ENCODE results near the gene TMEM114. TPM values are rescaled to one million over a fixed set of nuclear protein-coding genes. Genes with fewer than 3 reads are reported as not detected.

TMEM114 gene
- total and polyA plus RNA-seq, 4 experiments from 2014 or later: not detected

- Histone ChIP-seq H3K9me3 (ENCODE audit: control insufficient read depth in 1 of 2, low read length in 2 of 2) (no peaks in the 10 kb centered on the region), H3K36me3 (ENCODE audit: insufficient read depth, low read length) (no peaks in the 10 kb centered on the region), H3K27me3 (ENCODE audit: insufficient read depth, low read length) (no peaks in the 10 kb centered on the region), H3K4me1 (ENCODE audit: insufficient read depth, low read length) (no peaks in the 10 kb centered on the region), H3K4me3 (ENCODE audit: low read length in 2 of 2) (no peak overlapping the region), H3K27ac (ENCODE audit: low read depth, low read length) (no peak overlapping the region)
- Mint-ChIP-seq H3K9me3 (no peaks in the 10 kb centered on the region), H3K27ac (no peak overlapping the region), H3K4me1 (no peaks in the 10 kb centered on the region), H3K27me3 (peaks cover 1% of the 10 kb centered on the region in 2 donors), H3K36me3 (no peaks in the 10 kb centered on the region), H3K4me3 (no peak overlapping the region)
- POLR2A ChIA-PET (ENCODE audit: partially characterized antibody): no interaction called here
- DNase-seq: no peak
- intact Hi-C loops (cut with micrococcal nuclease): loop anchor here (10.0 kb wide), 1 partner anchor 1693 kb away; no protein-coding TSS in a partner anchor
- CTCF ChIA-PET (ENCODE audit: partially characterized antibody): no interaction called here
These were observed 28.8 kb downstream of the TMEM114 start for GRCh38 chr16:8561496-8561895.

- peaks cover 3% of the 10 kb centered on the region for H3K27me3 ChIP-seq (ENCODE audit: insufficient read depth, low read length)
- no peaks in the 10 kb centered on the region for H3K36me3 Mint-ChIP-seq
- no peaks in the 10 kb centered on the region for H3K9me3 ChIP-seq (ENCODE audit: control insufficient read depth in 1 of 2, low read length in 2 of 2)
- H3K27ac ChIP-seq (ENCODE audit: low read depth, low read length): no peak overlapping the region
- H3K27ac Mint-ChIP-seq: no peak overlapping the region
- POLR2A ChIA-PET (ENCODE audit: partially characterized antibody): no interaction called here
- DNase-seq: no peak
- intact Hi-C loops (cut with micrococcal nuclease): no loop called here
- no peak overlapping the region for H3K4me3 Mint-ChIP-seq
- no peaks in the 10 kb centered on the region for H3K9me3 Mint-ChIP-seq
- CTCF ChIA-PET (ENCODE audit: partially characterized antibody): interaction anchor here (1.5 kb wide), 1 partner anchor 12 kb away, joined by 5 read pairs; no protein-coding TSS in a partner anchor
- H3K4me3 ChIP-seq (ENCODE audit: low read length in 2 of 2): no peak overlapping the region
- H3K36me3 ChIP-seq (ENCODE audit: insufficient read depth, low read length): no peaks in the 10 kb centered on the region
- no peaks in the 10 kb centered on the region for H3K4me1 Mint-ChIP-seq
- no peaks in the 10 kb centered on the region for H3K4me1 ChIP-seq (ENCODE audit: insufficient read depth, low read length)
- peaks cover 15 to 22% of the 10 kb centered on the region in 2 donors for H3K27me3 Mint-ChIP-seq
These were observed 34.9 kb downstream of the TMEM114 start for GRCh38 chr16:8555400-8555799.

GRCh38 chr16:8554881-8555280 is 35.4 kb downstream of the TMEM114 start:
- Mint-ChIP-seq H3K4me3 (no peak overlapping the region), H3K4me1 (no peaks in the 10 kb centered on the region), H3K27me3 (peaks cover 15 to 22% of the 10 kb centered on the region in 2 donors), H3K27ac (no peak overlapping the region), H3K36me3 (no peaks in the 10 kb centered on the region), H3K9me3 (no peaks in the 10 kb centered on the region)
- H3K27me3 ChIP-seq (ENCODE audit: insufficient read depth, low read length): peaks cover 3% of the 10 kb centered on the region
- ChIA-PET CTCF (ENCODE audit: partially characterized antibody) (interaction anchor here (1.5 kb wide), 1 partner anchor 12 kb away, joined by 5 read pairs; no protein-coding TSS in a partner anchor), POLR2A (ENCODE audit: partially characterized antibody) (no interaction called here)
- DNase-seq: no peak
- intact Hi-C loops (cut with micrococcal nuclease): no loop called here
- no peak overlapping the region for H3K27ac ChIP-seq (ENCODE audit: low read depth, low read length)
- no peaks in the 10 kb centered on the region for H3K36me3 ChIP-seq (ENCODE audit: insufficient read depth, low read length)
- H3K9me3 ChIP-seq (ENCODE audit: control insufficient read depth in 1 of 2, low read length in 2 of 2): no peaks in the 10 kb centered on the region
- no peak overlapping the region for H3K4me3 ChIP-seq (ENCODE audit: low read length in 2 of 2)
- no peaks in the 10 kb centered on the region for H3K4me1 ChIP-seq (ENCODE audit: insufficient read depth, low read length)

GRCh38 chr16:8554022-8554421 is 36.3 kb downstream of the TMEM114 start:
- POLR2A ChIA-PET (ENCODE audit: partially characterized antibody): no interaction called here
- Mint-ChIP-seq H3K9me3 (no peaks in the 10 kb centered on the region), H3K27me3 (peaks cover 17 to 26% of the 10 kb centered on the region in 2 donors), H3K4me1 (no peaks in the 10 kb centered on the region), H3K4me3 (no peak overlapping the region), H3K27ac (no peak overlapping the region), H3K36me3 (no peaks in the 10 kb centered on the region)
- DNase-seq: no peak
- intact Hi-C loops (cut with micrococcal nuclease): no loop called here
- no peaks in the 10 kb centered on the region for H3K9me3 ChIP-seq (ENCODE audit: control insufficient read depth in 1 of 2, low read length in 2 of 2)
- no peak overlapping the region for H3K27ac ChIP-seq (ENCODE audit: low read depth, low read length)
- H3K36me3 ChIP-seq (ENCODE audit: insufficient read depth, low read length): no peaks in the 10 kb centered on the region
- no peaks in the 10 kb centered on the region for H3K4me1 ChIP-seq (ENCODE audit: insufficient read depth, low read length)
- H3K27me3 ChIP-seq (ENCODE audit: insufficient read depth, low read length): peaks cover 3% of the 10 kb centered on the region
- CTCF ChIA-PET (ENCODE audit: partially characterized antibody): no interaction called here
- no peak overlapping the region for H3K4me3 ChIP-seq (ENCODE audit: low read length in 2 of 2)

DNA sequence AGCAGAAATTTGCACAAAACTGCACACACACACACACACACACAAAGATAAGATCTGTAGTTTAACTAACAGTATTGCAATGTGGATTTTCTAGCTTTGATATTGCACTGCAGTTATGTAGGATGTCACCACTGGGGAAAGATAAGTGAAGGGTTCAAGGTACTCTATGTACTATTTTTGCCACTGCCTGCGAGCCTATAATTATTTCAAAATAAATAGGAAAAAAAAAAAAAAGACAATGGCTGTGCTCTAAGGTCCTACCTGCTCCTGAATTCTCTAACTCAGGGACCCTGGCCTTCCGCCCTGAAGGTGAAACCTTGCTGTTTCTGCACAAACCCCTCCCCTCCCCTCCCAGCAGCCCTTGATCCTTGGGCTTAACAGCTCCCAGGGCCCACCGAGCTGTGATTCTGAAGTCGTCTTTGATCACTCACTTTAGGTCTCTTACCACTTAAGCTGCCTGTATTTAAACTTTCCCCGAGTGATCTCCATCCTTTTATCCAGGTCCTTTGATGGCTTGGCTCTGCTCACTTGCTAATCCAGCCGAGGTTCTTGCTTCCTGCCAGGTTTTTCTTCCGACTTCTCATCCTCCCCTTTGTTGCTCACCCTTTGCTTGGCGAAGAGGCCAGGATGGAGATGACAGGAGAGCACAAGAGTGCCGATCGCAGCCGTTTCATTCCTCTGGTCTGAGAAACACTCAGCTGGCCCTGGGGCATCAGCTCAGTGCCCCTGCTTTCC is 37.7 kb downstream of the TMEM114 start:
- intact Hi-C loops (cut with micrococcal nuclease): no loop called here
- Histone ChIP-seq H3K36me3 (ENCODE audit: insufficient read depth, low read length) (no peaks in the 10 kb centered on the region), H3K4me1 (ENCODE audit: insufficient read depth, low read length) (no peaks in the 10 kb centered on the region), H3K27ac (ENCODE audit: low read depth, low read length) (no peak overlapping the region), H3K9me3 (ENCODE audit: control insufficient read depth in 1 of 2, low read length in 2 of 2) (no peaks in the 10 kb centered on the region), H3K27me3 (ENCODE audit: insufficient read depth, low read length) (peaks cover 3% of the 10 kb centered on the region), H3K4me3 (ENCODE audit: low read length in 2 of 2) (no peak overlapping the region)
- no peaks in the 10 kb centered on the region for H3K4me1 Mint-ChIP-seq
- H3K9me3 Mint-ChIP-seq: no peaks in the 10 kb centered on the region
- CTCF ChIA-PET (ENCODE audit: partially characterized antibody): no interaction called here
- H3K27ac Mint-ChIP-seq: no peak overlapping the region
- DNase-seq: no peak
- H3K36me3 Mint-ChIP-seq: no peaks in the 10 kb centered on the region
- POLR2A ChIA-PET (ENCODE audit: partially characterized antibody): no interaction called here
- H3K4me3 Mint-ChIP-seq: no peak overlapping the region
- H3K27me3 Mint-ChIP-seq: peaks cover 23 to 35% of the 10 kb centered on the region in 2 donors

- Mint-ChIP-seq H3K4me1 (no peaks in the 10 kb centered on the region), H3K9me3 (no peaks in the 10 kb centered on the region), H3K27me3 (peaks cover 24 to 38% of the 10 kb centered on the region in 2 donors), H3K4me3 (no peak overlapping the region), H3K27ac (no peak overlapping the region), H3K36me3 (no peaks in the 10 kb centered on the region)
- Histone ChIP-seq H3K9me3 (ENCODE audit: control insufficient read depth in 1 of 2, low read length in 2 of 2) (no peaks in the 10 kb centered on the region), H3K4me3 (ENCODE audit: low read length in 2 of 2) (no peak overlapping the region), H3K36me3 (ENCODE audit: insufficient read depth, low read length) (no peaks in the 10 kb centered on the region), H3K27ac (ENCODE audit: low read depth, low read length) (no peak overlapping the region), H3K4me1 (ENCODE audit: insufficient read depth, low read length) (no peaks in the 10 kb centered on the region), H3K27me3 (ENCODE audit: insufficient read depth, low read length) (peaks cover 3% of the 10 kb centered on the region)
- intact Hi-C loops (cut with micrococcal nuclease): no loop called here
- no peak for DNase-seq
- POLR2A ChIA-PET (ENCODE audit: partially characterized antibody): no interaction called here
- CTCF ChIA-PET (ENCODE audit: partially characterized antibody): no interaction called here
These were observed 38.7 kb downstream of the TMEM114 start for GRCh38 chr16:8551388-8552332.

- no peak overlapping the region for H3K27ac Mint-ChIP-seq
- no peaks in the 10 kb centered on the region for H3K9me3 Mint-ChIP-seq
- H3K27me3 ChIP-seq (ENCODE audit: insufficient read depth, low read length): no peaks in the 10 kb centered on the region
- H3K36me3 ChIP-seq (ENCODE audit: insufficient read depth, low read length): no peaks in the 10 kb centered on the region
- H3K4me3 ChIP-seq (ENCODE audit: low read length in 2 of 2): no peak overlapping the region
- CTCF ChIA-PET (ENCODE audit: partially characterized antibody): no interaction called here
- no peaks in the 10 kb centered on the region for H3K4me1 ChIP-seq (ENCODE audit: insufficient read depth, low read length)
- H3K27me3 Mint-ChIP-seq: peaks cover 19 to 38% of the 10 kb centered on the region in 2 donors
- DNase-seq: no peak
- H3K4me3 Mint-ChIP-seq: no peak overlapping the region
- intact Hi-C loops (cut with micrococcal nuclease): no loop called here
- H3K36me3 Mint-ChIP-seq: no peaks in the 10 kb centered on the region
- POLR2A ChIA-PET (ENCODE audit: partially characterized antibody): no interaction called here
- H3K9me3 ChIP-seq (ENCODE audit: control insufficient read depth in 1 of 2, low read length in 2 of 2): no peaks in the 10 kb centered on the region
- H3K27ac ChIP-seq (ENCODE audit: low read depth, low read length): no peak overlapping the region
- no peaks in the 10 kb centered on the region for H3K4me1 Mint-ChIP-seq
These were observed 39.5 kb downstream of the TMEM114 start for GRCh38 chr16:8550728-8551387.

All from CD4-positive, alpha-beta memory T cell (primary cell).